CD4-positive, alpha-beta T cell treated with Interleukin-4 for 4 hours (primary cell): ENCODE results near the gene KLHL40.

ENCODE experiments used
- DNase-seq: peaks from one replicate; pipeline ENCODE4 v3.0.0-alpha.2; 2020

The KLHL40 gene

GRCh38 chr3:42685363-42685881 lies at the start of gene KLHL40:
Gene KLHL40, plus strand, starts transcription at chr3:42685537. Its CDS starts 82 bp downstream, at chr3:42685619.
- no peak for DNase-seq

GRCh38 chr3:42637001-42637400 lies 48.3 kb upstream of the KLHL40 start:
- no peak for DNase-seq

GRCh38 chr3:42638339-42638842 lies 46.9 kb upstream of the KLHL40 start:
- DNase-seq: peak; percentile 71

- peak; percentile 12 for DNase-seq
Observed at GRCh38 chr3:42639192-42639591, 46.1 kb upstream of the KLHL40 start.

- DNase-seq: no peak
Observed at GRCh38 chr3:42640129-42640528, 45.2 kb upstream of the KLHL40 start.

GRCh38 chr3:42640771-42641370 lies 44.5 kb upstream of the KLHL40 start:
- DNase-seq: no peak

GRCh38 chr3:42647821-42648459 lies 37.4 kb upstream of the KLHL40 start:
- no peak for DNase-seq

- no peak for DNase-seq
Observed at GRCh38 chr3:42649006-42649405, 36.3 kb upstream of the KLHL40 start.

- DNase-seq: no peak
Observed at GRCh38 chr3:42649783-42650182, 35.6 kb upstream of the KLHL40 start.

- DNase-seq: no peak
Observed at GRCh38 chr3:42651248-42652091, 33.9 kb upstream of the KLHL40 start.

GRCh38 chr3:42652251-42652610 lies 33.1 kb upstream of the KLHL40 start:
- DNase-seq: no peak

GRCh38 chr3:42652611-42653302 lies 32.6 kb upstream of the KLHL40 start:
- DNase-seq: peak; percentile 15

- DNase-seq: no peak
Observed at GRCh38 chr3:42653303-42653559, 32.1 kb upstream of the KLHL40 start.

- DNase-seq: no peak
Observed at GRCh38 chr3:42653560-42654330, 31.6 kb upstream of the KLHL40 start, which contains the start of gene ZBTB47. Gene ZBTB47, plus strand, starts transcription at chr3:42653697. Its CDS starts 4,659 bp downstream, at chr3:42658356.

GRCh38 chr3:42654331-42655201 lies 30.8 kb upstream of the KLHL40 start:
- DNase-seq: no peak

GRCh38 chr3:42655331-42655888 lies 29.9 kb upstream of the KLHL40 start:
- no peak for DNase-seq

GRCh38 chr3:42655980-42656679 lies 29.2 kb upstream of the KLHL40 start:
- DNase-seq: no peak

GRCh38 chr3:42656680-42657610 lies 28.4 kb upstream of the KLHL40 start:
- DNase-seq: no peak

- DNase-seq: no peak
Observed at GRCh38 chr3:42657675-42658074, 27.7 kb upstream of the KLHL40 start.
